Coronary artery (tissue), 2 donors: ENCODE measurements around the gene NARS2.

ENCODE experiments used
- DNase-seq: peaks from one replicate; pipeline ENCODE4 v3.0.0-alpha.2; 2017; ENCODE audit warnings: low spot score
- H3K27ac ChIP-seq, 2 donors: fragments of 200-600 bp; sonication (generic); one replicate each; pipeline ENCODE4 v1.5.1; 2016 to 2019
- H3K4me3 ChIP-seq: fragments of 200-600 bp; sonication (generic); 2 replicates; pipeline ENCODE4 v1.5.1; 2016; ENCODE audit warnings: mild to moderate bottlenecking, moderate library complexity
- CTCF ChIP-seq: fragments of 200-600 bp; sonication (generic); IDR thresholded peaks from one replicate; pipeline ENCODE4 v1.5.1; 2019; ENCODE audit warnings: antibody characterized with exemption

Gene NARS2

GRCh38 chr11:78540256-78540655 lies 34.4 kb downstream of the NARS2 start:
- DNase-seq, result no peak
- Histone ChIP-seq H3K4me3 (no peak overlapping the region), H3K27ac (no peak overlapping the region)
- no peak for TF ChIP-seq CTCF

- no peak for TF ChIP-seq CTCF
- Histone ChIP-seq H3K4me3 (no peak overlapping the region), H3K27ac (no peak overlapping the region)
- no peak for DNase-seq
Measured at GRCh38 chr11:78539506-78539905, 35.2 kb downstream of the NARS2 start.

- no peak for DNase-seq
- Histone ChIP-seq H3K4me3 (no peak overlapping the region), H3K27ac (no peak overlapping the region)
- no peak for TF ChIP-seq CTCF
Measured at GRCh38 chr11:78536933-78537332, 37.7 kb downstream of the NARS2 start.

GRCh38 chr11:78535920-78536319 lies 38.7 kb downstream of the NARS2 start:
- Histone ChIP-seq H3K27ac (no peak overlapping the region), H3K4me3 (no peak overlapping the region)
- no peak for TF ChIP-seq CTCF

GRCh38 chr11:78535027-78535426 lies 39.6 kb downstream of the NARS2 start:
- TF ChIP-seq CTCF, result no peak
- no peak for DNase-seq
- H3K27ac ChIP-seq, result no peak overlapping the region
- no peak overlapping the region for H3K4me3 ChIP-seq

More at GRCh38 chr11:78535920-78536319, 38.7 kb downstream of the NARS2 start:
- no peak for DNase-seq

GRCh38 chr11:78533399-78533798 lies 41.3 kb downstream of the NARS2 start:
- TF ChIP-seq CTCF, result no peak
- no peak overlapping the region for H3K4me3 ChIP-seq
- DNase-seq, result no peak
- no peak overlapping the region for H3K27ac ChIP-seq

GRCh38 chr11:78532991-78533390 lies 41.7 kb downstream of the NARS2 start:
- no peak for DNase-seq
- no peak for TF ChIP-seq CTCF
- Histone ChIP-seq H3K27ac (no peak overlapping the region), H3K4me3 (no peak overlapping the region)
